GM19240 (cell line): ENCODE measurements around the gene PLB1.
"Not testable (repeated sequence)": the region's sequence is repeated elsewhere in the genome, so short reads cannot be mapped to it uniquely, and the experiment has no call there.

Experiments
- DNase-seq: peaks from one replicate; pipeline ENCODE4 v3.0.0; 2011; ENCODE audit warnings: low spot score; ENCODE audit not compliant: insufficient read length

Gene PLB1

GRCh38 chr2:28662468-28663181 is 166.8 kb downstream of the PLB1 start:
- no peak for DNase-seq

DNA sequence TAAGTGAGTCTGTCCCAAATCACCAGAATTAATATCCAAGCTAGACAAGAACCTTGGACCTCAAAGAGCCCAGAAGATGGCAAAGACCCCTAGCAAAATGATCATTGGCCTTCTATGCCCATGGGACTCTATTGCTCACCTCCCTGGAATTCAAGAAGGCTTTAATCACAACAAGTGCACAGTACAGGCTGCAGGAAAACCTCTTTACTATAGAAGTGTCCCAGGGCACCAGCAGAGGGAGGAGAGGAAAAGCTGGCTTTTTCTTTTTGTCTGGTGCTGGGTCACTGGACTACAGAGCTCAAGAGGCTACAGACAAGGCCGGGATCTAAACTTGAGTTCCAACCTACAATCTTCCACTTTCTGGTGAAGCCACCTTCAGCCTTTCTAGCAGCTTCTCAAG is 167.5 kb downstream of the PLB1 start:
- no peak for DNase-seq

DNA sequence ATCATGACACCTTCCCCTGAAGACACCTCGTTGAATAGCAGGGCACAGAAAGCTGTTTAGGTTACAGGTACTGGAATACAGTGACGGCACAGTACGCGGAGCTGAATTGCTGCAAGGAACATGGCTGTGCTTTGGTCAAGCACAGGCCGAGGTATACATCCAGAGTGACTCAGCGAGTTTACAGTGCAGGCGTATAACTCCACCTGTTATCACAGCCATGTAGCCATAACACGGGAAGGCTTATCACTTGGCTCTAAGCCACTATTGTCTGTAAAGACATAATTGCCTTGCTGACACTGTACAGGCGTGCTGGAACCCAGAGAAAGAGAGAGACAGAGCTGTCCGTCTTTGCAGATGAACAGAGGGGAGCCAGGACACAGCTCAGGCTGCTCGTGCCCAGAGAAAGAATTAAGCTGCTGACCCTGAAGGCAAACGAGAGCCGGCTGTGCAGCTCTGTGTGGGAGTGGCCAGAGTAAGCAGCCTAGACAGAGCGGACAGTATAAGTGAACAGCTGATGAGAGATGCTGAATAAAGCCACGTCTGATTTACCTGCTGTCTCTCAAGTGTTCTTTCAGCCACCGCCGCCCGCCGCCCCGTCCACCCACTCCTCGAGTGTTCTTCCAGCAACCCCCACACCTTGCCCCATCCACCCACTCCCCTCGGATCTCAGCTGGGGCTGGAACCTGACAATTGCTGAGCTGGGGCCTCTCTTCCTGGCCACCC is 168.4 kb downstream of the PLB1 start:
- no peak for DNase-seq

DNA sequence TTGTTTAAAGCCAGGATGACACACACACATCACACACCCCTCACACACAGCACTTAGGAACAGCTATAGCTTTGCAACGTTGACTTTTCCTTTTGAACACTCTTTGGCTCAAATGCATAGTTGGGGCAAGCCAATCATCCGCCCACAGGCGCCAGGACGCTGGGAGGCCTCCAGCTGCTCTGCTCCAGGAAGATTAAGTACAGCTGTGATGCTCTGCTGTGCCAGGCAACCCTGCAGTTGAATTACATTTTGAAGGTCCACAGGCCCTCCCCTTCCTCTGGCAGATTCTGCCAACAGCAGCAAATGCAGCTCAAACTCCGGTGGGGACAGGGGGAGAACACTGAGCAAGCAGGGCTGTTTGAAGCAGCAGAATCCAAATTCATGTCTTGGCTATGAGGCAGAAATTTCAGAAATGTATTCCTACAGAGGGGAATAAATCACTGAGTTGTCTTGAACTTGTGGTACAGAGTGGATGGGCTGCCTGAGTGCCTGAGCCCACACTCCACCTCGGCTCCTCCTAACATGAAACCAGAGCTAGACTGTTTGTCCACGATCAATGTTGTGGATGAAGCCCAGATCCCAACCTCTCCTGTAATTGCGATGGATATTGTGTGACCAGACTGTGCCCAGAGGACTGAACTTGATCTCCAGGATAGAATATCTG is 169.3 kb downstream of the PLB1 start:
- DNase-seq: no peak

DNA sequence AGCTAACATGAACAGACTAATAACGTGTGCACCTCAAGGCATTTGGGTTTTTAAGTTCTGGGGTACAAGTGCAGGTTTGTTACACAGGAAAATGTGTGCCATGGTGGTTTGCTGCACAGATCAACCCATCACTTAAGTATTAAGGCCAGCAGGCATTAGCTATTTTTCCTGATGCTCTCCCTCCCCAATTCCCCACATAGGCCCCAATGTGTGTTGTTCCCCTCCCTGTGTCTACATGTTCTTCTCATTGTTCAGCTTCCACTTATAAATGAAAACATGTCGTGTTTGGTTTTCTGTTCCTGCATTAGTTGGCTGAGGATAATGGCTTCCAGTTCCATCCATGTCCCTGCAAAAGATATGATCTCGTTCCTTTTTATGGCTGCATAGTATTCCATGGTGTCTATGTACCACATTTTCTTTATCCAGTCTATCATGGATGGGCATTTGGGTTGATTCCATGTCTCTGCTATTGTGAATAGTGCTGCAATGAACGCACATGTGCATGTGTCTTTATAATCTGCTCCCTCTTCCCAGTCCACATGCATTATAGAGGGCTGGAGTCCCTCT is 170.0 kb downstream of the PLB1 start:
- not testable (repeated sequence) for DNase-seq

GRCh38 chr2:28666496-28667184 is 170.8 kb downstream of the PLB1 start:
- no peak for DNase-seq

- DNase-seq: no peak
Measured at GRCh38 chr2:28667261-28667660, 171.4 kb downstream of the PLB1 start.

DNA sequence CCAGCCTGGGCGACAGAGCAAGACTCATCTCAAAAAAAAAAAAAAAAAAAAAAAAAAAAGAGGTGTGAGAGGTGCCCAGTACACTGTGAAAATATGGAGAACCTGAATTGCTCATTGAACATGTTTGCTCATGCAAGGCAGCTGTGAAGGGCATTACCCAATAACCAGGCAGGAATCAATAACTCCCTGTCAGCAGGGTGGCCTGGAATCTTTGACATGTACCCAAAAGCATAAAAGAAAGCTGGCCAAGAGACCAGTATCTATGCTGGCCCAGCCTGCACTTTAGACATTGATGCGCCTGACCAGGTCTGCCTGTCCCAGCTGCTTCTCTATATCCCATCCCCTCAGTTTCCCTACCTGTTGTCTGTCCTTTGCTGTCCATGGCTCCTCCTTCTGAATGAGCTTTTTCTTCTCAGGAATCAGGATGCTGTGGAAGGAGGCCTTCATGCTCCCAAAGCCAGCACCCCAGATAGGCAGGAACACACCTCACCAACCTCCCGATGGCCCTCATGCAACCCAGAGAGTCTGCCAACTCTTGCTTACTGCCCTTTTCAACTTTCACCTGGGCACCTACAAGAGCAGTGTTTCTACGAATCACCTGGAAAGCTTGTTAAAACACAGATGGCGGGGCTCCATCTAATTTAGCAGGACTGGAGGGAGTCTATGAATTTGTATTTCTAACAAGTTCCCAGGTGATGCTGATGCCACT is 172.4 kb downstream of the PLB1 start:
- DNase-seq: no peak

DNA sequence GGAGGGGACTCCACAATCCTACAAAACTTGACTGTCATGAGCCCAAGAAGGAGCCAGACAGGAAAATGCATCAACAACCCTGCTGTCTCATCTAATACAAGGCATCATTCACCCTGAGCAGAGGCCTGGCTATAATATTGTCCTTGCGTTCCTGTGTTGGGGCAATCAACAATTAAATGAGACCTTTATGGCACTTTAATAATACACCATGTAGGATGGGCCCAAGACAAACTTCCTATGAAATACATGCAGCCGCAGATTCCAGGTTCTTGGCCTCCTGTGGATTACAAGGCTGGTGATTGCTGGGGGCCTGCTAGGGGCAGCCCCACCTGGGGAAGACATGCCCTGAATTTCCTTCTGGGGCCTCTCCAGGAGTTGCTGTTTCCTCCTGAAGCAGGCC is 173.0 kb downstream of the PLB1 start:
- DNase-seq: no peak

GRCh38 chr2:28670856-28671255 is 175.0 kb downstream of the PLB1 start:
- DNase-seq: no peak

- no peak for DNase-seq
Measured at GRCh38 chr2:28673338-28673737, 177.5 kb downstream of the PLB1 start.

DNA sequence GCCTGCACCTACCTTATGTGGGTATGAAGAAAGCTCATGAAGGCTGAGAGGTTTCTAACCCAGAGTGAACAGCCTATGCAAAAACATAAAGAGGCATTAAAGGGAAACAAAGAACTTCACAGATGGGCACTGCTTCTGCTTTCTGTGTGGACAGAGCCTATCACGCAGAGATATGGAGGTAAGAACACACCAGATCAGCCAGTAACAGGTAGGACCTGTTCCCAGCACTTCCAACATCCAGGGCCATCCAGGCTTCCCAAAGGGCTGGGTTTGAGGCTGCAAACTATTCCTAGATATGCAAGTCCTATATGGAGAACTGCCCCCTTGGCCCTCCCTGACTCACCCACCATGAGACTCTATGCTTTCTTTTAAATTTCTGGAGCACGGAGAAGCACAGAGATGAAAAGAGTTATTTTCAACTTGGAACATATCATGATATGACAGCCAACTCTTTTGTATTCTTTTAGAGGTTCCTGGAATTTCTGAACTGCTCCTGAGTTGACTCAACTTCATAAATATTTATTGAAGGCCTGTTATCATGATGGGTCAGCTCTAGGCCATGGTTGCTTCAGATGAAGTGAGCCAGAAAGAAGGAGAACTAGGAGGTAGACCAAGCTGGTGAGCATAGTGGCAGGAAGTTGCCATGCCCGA is 178.3 kb downstream of the PLB1 start:
- DNase-seq: no peak

DNA sequence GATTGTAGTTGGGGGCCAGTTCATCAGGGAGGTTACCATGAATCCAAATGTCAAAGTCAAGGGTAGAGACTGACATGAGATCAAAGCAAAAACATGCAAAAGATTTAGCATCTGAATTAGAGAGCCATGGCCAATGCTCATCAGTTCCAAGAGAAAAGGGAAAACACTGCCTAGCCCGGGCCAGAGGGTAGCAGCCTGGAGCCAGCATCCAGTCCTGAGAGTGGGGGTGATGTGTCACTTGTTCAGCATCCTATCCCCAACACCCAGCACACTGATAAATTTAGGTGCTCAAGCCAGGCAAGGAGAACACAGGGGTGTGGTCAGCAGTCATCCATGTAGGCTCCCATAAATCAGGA is 178.8 kb downstream of the PLB1 start:
- DNase-seq: no peak

DNA sequence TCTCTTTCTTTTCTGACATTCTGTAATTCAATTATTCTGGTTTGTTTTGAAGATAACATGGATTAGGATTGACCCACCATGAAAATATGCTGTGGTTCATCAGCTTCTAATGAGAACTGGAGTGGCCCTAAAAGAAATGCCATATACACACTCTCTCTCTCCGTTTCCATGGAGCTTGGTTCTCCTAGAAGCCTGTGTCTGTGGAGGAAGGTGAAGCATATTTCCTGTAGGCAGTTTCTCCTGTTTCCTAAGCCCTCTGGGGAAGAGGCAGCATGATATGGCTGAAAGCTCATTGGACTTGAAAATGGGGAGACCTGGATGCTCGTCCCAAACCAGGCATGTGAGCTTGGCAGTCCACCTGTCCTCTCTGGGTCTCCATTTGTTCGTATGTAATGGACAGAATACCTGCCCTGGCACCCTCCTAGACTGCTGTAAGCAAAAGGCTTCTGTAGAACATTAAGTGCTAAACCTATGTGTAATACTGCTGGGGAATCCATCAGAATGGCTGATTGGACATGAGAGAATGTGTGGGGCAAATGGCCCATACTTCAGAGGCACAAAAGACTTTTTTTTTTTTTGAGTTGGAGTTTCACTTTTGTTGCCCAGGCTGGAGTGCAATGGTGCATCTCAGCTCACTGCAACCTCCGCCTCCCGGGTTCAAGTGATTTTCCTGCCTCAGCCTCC is 180.4 kb downstream of the PLB1 start:
- no peak for DNase-seq

DNA sequence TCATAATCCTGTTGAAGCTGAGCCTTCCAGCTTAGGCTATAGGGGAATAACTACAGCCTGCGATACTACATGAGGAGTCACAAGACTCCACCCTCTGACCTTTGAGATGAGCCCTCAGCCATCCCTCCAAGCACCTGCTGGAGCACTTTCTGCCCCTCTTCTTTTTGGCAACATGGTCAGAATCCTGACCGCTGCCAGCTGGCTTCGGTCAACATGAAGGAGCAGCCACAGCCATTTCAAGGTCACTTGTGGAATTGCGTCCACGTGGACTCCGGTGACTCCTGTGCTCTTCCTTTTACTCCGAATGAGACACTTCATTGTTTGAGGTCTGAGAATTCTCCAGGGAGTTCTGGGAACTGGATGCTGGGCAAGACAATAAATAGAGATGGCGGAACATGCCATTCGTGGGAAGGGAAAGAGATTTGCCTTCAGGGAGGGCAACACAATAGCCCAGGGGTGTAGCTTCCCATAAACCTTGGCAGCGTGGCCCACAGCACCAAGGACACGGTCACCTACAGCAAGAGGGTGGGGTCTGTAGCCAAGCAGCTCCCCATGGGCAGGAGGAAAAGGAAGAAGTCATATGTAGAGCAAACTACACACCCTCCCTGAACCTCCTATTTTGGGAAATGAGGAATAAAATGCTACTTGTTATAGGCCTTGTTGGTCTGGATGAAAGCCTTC is 182.5 kb downstream of the PLB1 start:
- no peak for DNase-seq

GRCh38 chr2:28678944-28679343 is 183.1 kb downstream of the PLB1 start:
- DNase-seq: no peak

- DNase-seq: no peak
Measured at GRCh38 chr2:28680657-28681056, 184.8 kb downstream of the PLB1 start.

DNA sequence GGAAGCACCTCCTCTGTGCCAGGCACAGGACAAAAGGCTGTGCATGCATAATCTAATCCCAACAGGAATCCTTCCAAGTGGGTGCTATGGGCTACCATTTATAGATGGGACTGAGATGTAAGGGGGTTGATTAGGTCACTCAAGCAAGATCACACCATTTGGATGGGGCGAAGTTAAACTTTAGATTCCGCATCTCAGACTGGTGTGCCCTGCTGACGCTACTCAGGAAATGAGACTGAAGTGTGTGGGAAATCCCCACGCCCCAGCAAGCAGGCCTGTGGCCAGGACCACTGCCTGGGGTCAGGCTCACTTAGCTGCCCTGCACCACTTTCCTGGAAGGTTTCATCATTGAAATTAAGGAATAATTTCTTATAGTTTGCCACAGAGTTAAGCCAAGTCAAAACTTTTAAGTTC is 185.3 kb downstream of the PLB1 start:
- peak; percentile 55 for DNase-seq

GRCh38 chr2:28681606-28682005 is 185.7 kb downstream of the PLB1 start:
- DNase-seq: no peak
